HL-60/S4 treated with phorbol 12-myristate 13-acetate at 8.2 ng/mL for 4 days and 3 days (cell line): ENCODE measurements around the gene ARVCF.

Experiments used
- in situ Hi-C: fragments of 300-500 bp; cut with MboI; formaldehyde crosslinking; loops from 2 replicates; pipeline ENCODE4 v1.15.0; 2022; ENCODE audit warnings: low sequenced_read_pairs

The ARVCF gene

DNA sequence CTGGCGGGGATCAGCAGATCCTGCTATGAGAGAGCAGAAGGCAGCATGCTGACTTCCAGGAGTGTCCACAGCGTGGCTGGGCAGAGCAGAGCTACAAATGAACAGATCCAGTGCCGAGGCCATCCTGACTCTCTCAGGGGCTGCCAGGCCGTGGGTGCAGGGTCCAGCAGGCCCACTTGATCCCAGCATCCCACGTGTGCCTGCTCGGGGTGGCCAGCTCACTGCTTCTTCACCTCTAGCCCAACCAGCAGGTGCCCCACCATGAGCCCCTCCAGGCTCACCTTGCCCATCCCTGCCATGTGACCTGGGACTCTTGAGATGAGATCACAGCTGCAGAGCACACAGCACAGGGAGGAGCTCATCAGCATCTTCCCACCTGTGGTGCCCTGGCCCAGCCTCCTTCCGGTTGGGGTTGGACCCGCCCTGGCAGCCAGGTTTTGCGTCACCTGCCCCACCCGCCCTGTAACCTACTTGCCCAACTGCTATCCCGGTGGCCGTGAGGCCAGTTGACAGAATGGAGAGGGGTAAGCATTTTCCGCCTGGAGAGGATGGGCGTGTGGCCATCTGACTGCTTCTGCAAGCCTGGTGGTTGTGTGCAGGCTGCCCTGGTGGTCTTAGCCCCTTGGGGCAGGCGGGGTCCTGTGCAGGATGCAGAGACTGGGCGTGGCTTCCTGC, 15.2 kb upstream of the ARVCF start:
- in situ Hi-C loops = no loop called here

DNA sequence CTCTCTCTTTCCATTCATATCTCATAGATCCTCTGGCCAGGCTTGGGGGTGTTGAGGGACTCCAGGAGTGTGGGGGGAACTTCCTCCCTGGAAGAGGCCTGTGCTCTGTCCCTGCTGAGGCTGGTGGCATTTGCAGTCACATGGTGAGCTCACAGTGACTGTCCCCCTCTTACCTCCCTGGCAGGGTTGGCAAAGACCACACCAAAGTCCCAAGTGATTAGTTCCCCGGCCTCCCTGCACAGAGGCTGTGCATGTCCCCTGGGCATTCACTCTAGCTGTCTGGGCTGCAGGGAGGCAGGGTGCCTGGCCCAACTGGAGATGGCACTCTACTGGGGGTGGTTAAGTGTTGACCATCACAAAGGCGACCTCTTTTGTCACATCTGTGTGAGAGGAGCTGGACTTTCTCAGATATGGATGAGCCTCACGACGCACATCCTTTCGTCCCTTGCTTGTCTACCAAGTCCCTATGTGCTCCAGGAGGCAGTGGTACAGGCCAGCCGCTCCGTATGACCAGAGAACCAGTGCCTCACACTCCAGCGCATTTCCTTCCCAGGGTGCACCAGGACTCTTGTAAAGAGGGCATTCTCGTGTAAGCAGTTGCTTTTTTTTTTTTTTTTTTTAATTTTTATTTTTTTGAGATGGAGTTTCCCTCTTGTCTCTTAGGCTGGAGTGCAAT, 13.1 kb upstream of the ARVCF start:
- in situ Hi-C loops = no loop called here

DNA sequence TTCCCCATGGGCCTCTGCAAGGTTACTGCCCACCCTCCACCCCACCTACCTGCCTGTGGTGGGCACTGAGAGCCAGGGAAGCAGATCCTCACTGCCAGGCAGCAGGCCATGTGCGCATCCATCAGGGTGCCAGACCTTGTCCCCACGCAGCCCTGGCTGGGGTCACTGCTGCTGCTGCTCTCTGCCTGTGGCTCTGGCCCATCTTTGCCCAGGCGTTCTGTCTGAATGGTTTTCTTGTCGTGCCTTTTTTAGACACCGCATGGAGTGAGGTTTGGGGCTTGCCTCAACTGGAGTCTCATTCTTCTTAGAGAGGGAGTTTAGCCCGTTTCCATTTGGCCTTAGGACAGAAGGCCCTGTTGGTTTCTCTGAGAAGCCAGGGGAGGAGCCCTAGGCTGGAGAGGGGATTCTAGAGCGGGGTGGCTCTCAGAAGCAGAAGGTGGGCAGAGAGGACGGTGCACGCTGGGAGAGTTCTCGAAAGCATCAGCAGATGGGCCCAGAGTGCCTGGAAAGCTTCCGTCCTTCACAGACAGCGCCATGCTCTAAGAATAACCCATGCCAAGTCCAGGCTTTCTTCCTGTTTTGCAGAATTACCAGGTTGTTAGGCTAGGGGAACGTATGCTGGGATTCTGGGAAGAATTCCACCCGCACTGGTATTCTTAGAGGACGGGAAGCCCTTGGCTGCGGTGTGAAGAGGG, 12.4 kb upstream of the ARVCF start:
- in situ Hi-C loops = no loop called here

DNA sequence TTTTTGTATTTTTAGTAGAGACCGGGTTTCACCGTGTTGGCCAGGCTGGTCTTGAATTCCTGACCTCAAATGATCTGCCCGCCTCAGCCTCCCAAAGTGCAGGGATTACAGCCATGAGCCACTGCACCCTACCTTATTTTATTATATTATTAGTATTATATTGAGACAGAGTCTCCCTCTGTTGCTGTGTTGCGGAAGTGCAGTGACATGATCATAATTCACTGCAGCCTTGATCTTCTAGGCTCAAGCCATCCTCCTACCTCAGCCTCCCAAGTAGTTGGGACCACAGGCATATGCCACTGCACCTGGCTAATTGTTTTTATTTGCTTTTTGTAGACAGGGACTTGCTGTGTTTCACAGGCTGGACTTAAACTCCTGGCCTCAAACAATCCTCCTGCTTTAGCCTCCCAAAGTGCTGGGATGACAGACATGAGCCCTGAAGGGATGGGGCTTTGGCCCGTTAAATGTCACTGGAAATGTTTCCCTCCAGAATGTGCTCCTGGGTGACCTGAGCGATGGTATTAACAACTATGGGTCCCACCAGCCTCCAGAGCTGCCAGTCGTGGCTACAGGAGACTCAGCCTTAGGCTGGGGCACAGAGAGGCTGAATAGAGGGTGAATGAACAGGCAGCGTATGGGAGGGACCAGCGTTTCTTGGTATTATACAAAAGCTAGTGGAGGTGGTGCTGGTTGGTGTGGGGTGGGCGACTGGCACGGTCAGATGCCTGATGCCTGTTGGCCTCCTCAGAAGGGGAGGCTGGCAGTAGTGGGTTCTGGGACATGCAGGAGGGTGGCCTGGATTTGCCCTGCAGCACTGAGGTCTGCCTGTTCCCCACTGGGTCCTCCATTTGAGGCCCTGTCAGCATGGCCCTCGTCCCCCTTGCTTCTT, 11.6 kb upstream of the ARVCF start:
- in situ Hi-C loops = no loop called here

DNA sequence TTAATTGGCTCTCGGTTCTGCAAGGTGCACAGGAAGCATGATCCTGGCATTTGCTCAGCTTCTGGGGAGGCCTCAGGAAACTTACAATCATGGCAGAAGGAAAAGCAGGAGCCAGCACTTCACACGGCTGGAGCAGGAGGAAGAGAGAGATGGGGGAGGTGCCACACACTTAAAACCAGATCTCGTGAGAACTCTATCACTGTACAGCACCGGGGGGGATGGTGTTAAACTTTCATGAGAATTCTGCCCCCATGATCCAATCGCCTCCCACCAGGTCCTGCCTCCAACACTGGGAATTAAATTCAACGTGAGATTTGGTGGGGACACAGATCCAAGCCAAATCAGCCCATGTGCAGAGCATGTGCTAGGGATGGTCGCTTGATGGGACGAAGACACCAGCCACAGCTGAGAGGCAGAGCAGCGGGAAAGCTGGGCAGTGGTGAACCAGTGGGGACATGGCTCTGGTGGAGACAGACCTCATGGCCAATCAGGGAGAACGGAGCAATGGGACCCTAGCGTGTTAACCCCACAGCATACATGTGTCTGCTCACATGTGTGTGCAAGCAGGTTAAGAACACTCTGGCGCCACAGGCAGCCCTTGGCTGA, 10.5 kb upstream of the ARVCF start:
- in situ Hi-C loops = no loop called here

DNA sequence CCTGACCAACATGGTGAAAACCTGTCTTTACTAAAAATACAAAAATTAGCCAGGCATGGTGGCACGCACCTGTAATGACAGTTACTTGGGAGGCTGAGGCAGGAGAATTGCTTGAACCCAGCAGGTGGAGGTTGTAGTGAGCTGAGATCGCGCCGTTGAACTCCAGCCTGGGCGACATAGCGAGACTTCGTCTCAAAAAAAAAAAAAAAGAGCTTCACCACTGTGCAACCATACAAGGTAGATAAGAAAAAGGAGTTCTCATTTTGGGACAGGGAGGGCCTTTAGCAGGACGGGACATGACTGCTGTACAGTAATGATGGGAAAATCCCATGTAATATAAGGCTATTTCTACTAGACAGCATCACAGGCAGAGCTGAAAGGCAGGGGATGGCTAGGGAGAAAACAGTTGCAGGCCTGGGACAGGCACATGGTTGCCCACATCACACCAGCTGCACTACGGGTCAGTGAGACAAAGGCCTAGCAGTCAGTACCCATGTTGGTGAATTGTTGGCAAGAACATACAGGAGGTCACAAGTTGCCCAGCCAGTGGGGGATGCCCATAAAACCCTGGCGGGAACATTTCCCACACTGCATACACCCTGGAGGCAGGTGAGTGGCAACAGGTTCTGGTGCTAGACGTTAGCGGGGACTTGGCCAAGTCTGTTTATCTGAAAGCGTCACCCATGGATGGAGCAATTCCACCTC, 9.7 kb upstream of the ARVCF start:
- in situ Hi-C loops = no loop called here

DNA sequence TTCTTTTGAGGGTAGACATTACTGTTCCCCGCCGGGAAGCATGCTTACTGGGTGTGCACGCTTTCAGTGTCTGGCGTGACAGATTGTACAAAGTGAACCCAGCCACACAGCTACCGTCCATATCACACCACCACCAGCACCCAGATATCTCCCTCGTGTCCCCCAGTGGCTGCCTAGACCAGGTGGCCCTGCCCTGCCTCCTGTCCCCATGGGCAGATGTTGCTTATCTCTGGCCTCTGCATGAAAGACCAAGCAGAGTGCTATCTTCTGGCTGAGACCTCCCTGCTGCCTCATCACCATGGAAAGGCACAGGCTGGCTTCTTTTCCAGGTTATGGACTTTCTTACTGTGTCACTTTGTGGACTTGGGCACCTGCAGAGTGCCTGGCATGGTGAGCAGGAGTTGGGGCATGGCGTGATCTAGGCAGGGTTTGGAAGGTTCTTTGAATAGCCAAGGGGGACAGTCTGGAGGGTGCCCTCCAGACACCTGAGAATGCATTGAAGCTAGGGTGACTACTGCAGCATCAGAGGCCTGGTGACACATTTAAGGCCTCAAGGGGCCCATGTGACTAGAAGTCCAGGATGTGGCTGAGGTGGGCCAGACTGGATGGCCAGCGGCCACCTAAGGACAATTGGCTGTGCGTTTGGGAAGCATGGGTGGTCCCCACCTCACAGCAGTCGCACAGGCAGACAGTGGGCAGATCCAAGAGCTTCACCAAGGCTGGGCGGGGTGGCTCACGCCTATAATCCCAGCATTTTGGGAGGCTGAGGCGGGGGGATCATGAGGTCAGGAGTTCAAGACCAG, 9.0 kb upstream of the ARVCF start:
- in situ Hi-C loops = no loop called here

DNA sequence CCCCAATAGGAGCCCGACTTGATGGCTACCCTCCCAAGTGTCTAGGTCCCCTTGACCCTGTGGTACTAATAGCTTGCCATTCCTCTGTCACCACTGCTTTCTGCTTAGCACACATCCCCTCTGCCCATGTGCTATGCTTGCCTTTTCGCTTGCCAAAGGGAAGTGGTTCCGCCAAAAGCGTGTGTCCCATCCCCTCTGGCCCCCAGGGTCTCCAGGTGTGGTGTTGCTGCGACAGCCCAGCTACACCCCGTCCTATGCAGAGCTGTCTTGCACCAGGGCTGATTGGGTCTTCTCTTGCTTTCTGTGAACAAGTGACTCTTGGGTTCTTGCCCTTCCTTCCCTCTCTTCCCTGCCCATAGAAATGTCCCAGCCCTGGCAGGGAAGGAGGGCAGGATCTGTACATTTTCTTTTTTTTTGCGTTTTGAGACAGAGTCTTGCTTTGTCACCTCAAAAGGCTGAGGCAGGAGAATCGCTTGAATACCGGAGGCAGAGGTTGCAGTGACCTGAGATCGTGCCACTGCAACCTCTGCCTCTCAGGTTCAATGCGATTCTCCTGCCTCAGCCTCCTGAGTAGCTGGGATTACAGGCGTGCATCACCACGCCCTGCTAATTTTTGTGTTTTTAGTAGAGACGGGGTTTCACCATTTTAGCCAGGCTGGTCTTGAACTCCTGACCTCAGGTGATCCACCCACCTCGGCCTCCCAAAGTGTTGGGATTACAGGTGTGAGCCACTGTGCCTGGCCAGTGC, 8.2 kb upstream of the ARVCF start:
- in situ Hi-C loops = no loop called here

DNA sequence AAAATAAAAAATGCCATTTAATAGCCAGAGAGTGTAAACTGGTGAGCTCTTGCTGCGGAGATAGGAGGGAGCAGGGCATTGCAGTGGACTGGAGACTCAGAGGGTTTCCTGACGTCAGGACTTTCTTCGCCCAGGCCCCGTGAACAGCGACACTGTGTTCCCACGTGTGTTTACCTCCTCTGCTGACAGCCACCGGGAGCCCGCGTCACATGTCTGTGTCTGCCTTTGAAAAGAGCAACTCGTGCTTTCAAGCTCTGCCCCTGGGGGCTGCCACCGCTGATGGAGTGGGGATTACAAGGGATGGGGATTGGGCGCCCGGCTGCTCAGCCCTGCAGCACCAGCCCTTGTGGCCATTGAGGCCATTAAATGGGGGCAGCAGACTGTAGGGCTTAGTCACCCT, 7.6 kb upstream of the ARVCF start:
- in situ Hi-C loops = no loop called here

DNA sequence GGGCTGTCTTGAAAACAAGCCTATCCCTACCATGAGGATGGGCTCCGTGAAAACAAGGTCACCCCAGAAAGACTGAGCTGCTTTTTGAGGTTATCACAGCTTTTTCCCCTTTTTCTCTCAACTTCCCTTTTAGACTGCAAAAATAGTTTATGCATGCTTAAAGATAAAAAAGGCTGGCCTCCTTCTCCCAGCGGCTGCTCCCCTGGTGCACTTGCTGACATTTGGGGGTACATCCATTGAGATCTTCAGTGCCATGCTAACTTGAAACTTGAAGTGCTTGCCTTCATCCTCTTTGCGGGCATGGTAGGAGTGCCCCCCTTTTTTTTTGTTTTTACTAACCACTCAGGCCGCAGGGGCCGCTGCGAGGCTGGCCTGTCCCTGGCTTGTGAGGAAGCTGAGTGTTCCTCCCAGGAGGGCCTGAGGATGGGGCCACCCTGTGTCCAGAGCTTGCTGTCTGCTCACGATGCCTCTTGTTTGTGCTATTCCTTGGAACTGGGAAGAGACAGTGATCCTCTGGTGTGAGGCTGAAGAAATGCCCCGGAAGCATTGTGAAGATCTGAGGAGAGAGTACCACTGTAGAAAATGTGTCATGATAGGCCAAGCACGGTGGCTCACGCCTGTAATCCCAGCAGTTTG, 6.5 kb upstream of the ARVCF start:
- in situ Hi-C loops = no loop called here

DNA sequence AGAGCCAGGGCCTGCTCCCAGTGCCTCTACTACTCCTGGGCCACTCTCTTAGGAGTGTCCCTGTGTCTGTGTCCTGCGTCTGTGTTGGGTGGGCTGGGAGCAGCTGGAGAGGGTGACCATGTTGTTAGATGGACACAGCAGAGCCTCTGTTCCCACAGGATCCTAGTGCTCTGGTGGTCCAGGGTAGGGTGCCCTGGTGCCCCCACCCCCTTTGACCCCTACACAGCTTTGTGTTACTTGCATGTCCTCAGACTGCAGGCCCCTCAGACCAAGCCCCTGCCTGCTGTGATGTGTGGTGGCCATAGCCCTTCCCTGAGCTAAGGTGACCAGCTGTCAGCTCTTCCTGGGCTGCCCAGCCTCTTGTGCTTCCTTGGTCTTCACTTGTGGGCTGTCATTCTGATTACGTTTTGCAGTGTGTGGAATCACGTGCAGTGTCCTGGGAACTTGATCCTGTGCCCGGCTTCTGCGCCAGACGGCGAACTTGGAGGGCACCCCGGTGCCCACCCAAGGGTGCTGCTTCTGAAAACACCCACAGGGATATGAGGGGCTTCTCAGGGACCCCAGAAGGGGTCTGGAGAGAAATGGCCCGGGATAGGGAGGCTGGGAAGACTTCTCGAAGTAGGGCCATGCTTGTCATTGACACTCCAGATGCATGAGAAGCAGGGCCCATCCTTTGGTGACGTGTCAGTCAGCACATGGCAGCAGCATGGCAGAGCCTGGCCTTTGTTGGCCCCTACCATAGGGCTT, 5.8 kb upstream of the ARVCF start:
- in situ Hi-C loops = no loop called here

DNA sequence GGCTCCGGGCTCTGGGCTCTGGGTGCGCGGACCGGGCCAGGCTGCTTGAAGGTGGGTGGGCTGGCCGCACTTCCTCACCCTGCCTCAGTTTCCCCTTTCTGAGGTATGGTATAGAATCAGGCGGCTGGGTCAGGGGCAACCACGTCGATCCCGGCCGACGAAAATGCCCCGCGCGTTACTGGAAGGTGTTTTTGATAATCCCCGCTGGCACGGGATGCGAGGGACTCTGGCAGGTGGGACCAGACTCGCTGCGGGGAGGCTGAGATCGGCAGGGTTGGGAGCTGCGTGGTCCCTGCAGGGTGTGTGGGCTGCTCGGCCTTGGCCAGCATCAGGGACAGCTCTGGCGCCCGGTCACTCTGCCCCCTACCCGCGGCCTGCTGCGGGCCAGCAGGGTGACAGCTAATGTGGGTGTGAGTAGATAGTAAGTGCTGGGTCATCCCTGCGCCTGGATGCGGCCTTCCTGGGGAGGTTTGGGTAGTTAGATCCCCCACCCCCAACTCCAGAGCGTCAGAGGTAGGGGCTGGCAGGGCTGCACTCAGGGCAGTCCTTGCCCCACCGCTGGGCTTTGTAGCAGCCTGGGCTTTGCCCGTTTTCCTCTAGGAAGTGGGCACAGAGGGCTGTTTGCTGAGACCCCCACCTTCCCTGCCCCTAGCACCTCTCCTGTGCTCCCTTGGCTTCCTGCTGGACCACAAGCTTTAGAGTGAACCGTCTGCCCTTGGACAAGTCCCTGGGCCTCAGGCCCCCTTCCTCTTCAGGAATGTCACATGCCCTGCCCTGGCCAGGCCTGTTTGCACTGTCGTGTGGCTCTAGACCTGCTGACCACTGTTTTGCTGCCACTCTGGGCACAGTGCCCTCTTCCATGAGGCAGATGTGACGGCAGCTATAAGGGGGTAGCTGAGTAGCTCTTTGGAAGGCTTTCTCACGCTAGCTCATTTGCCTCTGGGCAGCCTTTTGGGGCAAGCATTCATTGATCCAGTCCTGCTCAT, 4.9 kb upstream of the ARVCF start:
- in situ Hi-C loops = no loop called here

DNA sequence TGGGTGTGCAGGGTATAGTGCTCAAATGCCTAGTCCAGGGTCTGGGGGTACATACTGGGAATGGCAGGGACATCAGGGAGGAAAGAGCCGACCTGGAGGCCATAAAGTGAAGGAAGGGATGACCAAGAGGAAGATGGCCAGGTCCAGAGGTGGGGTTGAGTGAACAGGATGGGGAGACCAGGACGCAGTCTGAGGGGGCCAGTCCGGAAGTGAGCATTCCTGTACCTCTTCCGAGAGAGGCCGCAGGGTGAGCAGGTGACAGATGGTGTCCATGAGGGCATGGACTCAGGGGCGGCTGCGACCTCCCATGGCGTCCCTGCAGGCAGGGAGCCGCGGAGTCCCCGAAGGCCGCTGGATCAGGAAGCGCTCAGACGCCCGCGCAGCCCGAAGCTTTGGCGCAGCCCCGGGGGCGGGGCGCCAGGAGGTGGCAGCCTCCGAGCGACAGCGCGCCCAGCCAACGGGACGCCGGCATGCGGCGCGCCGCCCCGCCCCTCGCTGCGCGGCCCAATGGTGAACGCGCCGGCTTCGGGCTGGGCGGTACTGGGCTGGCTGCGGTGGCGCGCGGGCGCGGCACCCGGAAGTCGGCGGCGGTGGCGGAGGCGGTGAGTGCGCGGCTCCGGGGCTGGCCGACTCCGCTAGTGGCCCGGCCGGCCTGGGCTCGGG, 4.0 kb upstream of the ARVCF start, which contains the start of gene TANGO2:
TSS of gene TANGO2 (plus strand) at position 578 of the 663 bp plus-strand sequence. CDS start 15,689 bp downstream, outside the sequence.
- in situ Hi-C loops = no loop called here

DNA sequence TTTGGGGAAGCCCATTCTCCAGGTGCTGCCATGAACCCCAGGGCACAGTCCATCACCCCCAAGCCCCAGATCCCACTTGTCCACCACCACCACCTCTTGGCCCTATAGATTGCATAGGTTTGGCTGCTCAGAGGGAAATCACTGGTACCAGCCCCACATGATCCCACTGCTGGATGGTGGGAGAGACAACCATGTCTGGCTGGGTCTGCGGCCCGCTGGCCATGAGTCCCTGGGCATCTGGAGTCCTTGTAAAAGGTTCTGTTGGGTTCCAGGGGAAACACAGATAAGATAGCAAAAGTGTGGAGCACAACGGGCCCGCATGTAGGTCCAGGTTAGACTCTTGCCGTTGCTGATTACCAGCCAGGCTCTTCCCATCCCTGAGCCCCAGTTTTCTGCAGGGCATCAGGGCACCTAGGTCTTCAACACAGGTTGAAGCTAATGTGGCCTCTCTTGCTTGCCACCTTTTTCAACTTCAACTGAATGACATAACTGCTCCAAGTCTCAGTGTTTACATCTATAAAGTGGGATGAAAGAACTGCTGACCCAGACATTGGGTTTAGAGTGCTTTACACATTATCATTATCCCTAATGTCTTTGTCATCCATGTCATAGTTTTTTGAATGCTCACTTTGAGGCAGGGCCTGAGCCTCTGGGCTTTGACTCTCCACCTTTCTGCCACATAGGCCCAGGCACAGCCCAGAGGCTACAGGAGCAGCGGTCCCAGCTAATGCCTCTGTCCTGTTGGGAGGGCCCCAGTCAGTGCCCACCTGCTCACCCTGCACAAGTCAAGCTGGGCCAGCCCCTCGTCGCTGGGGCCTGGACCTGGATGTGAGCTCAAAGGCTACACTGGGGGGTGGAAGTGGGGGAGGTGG, 3.3 kb upstream of the ARVCF start:
- in situ Hi-C loops = no loop called here

DNA sequence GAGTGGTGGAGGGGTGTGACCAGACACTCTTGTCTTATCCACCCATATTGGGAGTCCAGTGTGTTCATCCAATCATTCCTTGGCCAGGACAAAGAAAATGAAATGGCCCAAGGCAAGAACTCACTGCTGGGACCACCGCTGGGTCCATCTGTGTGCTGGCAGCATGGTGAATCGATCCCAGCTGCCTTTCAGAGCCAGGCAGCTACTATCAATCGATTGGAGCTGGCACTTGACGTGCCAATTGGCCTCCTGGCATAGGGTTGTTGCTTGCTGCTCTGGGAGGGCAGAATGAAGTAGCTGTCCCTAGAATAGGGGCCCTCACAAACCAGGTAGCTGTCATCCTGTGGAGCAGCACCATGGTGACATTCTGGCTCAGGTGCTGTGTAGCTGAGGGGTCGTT, 1.4 kb upstream of the ARVCF start:
- in situ Hi-C loops = no loop called here
